Peyer's patch (tissue), 4 donors: ENCODE results near the gene NPTX2. TPM values are rescaled to one million over a fixed set of nuclear protein-coding genes. Genes with fewer than 3 reads are reported as not detected.

Source experiments
- DNase-seq, 3 donors: peaks; one replicate each; pipeline ENCODE4 v3.0.0-alpha.2; 2017 to 2019
- H3K27ac ChIP-seq, 4 donors: fragments of 200-600 bp; sonication (generic); one replicate each; pipeline ENCODE4 v1.5.1; 2016 to 2019
- H3K27me3 ChIP-seq, 2 donors: fragments of 200-600 bp; sonication (generic); one replicate each; pipeline ENCODE4 v1.5.1; 2019
- H3K36me3 ChIP-seq, 3 donors: fragments of 200-600 bp; sonication (generic); one replicate each; pipeline ENCODE4 v1.5.1; 2016 to 2019
- H3K4me1 ChIP-seq, 4 donors: fragments of 200-600 bp; sonication (generic); one replicate each; pipeline ENCODE4 v1.5.1; 2016 to 2019
- H3K4me3 ChIP-seq, 4 donors: fragments of 200-600 bp; sonication (generic); 1 replicate in 3 of 4; 2 replicates in 1 of 4; pipeline ENCODE4 v1.5.1; 2016 to 2019; ENCODE audit warnings: mild to moderate bottlenecking in 1 of 4
- H3K9me3 ChIP-seq, 4 donors: fragments of 200-600 bp; sonication (generic); one replicate each; pipeline ENCODE4 v1.5.1; 2016 to 2019; ENCODE audit warnings: mild to moderate bottlenecking in 1 of 4
- CTCF ChIP-seq, 6 experiments: fragments of 450-650 bp in 4 of 6; fragments of 200-600 bp in 2 of 6; sonication (generic) in 1 of 6; IDR thresholded peaks; one replicate each; pipeline ENCODE4 v1.5.1; 2017 to 2019; ENCODE audit warnings: antibody characterized with exemption in 6 of 6, mild to moderate bottlenecking in 3 of 6, moderate library complexity in 1 of 6
- POLR2A ChIP-seq, 2 donors: fragments of 450-650 bp; IDR thresholded peaks; one replicate each; pipeline ENCODE4 v1.5.1; 2017; ENCODE audit warnings: antibody characterized with exemption in 2 of 2, mild to moderate bottlenecking in 2 of 2, moderate library complexity in 2 of 2
- total RNA-seq, 4 donors: library from RNA; depleted of rRNA; stranded (reverse); fragments of >200 nt; gene quantifications; one replicate each; pipeline ENCODE4 v1.1.0, GENCODE V29; 2016

The NPTX2 gene
- total RNA-seq, 4 donors from 2014 or later: 0.94 to 4.2 (median 3.9) TPM

GRCh38 chr7:98656899-98657298 is 39.8 kb downstream of the NPTX2 start:
- no peak for TF ChIP-seq POLR2A (IDR thresholded peaks at IDR 0.05)
- Histone ChIP-seq H3K36me3 (no peaks in the 10 kb centered on the region), H3K9me3 (no peaks in the 10 kb centered on the region), H3K4me3 (no peak overlapping the region), H3K4me1 (no peaks in the 10 kb centered on the region), H3K27me3 (no peaks in the 10 kb centered on the region), H3K27ac (no peak overlapping the region)
- no peak for DNase-seq

GRCh38 chr7:98657736-98658135 is 40.7 kb downstream of the NPTX2 start:
- Histone ChIP-seq H3K4me3 (no peak overlapping the region), H3K36me3 (no peaks in the 10 kb centered on the region), H3K27ac (no peak overlapping the region), H3K9me3 (no peaks in the 10 kb centered on the region), H3K27me3 (no peaks in the 10 kb centered on the region), H3K4me1 (no peaks in the 10 kb centered on the region)
- DNase-seq: no peak
- TF ChIP-seq CTCF (IDR thresholded peaks at IDR 0.05) (no peak), POLR2A (IDR thresholded peaks at IDR 0.05) (no peak)

GRCh38 chr7:98659756-98660155 is 42.7 kb downstream of the NPTX2 start:
- H3K9me3 ChIP-seq: no peaks in the 10 kb centered on the region
- no peak overlapping the region for H3K4me3 ChIP-seq
- no peak for DNase-seq
- TF ChIP-seq POLR2A (IDR thresholded peaks at IDR 0.05) (no peak), CTCF (IDR thresholded peaks at IDR 0.05) (no peak)
- H3K4me1 ChIP-seq: no peaks in the 10 kb centered on the region
- H3K27ac ChIP-seq: no peak overlapping the region
- H3K27me3 ChIP-seq: no peaks in the 10 kb centered on the region
- H3K36me3 ChIP-seq: no peaks in the 10 kb centered on the region

- TF ChIP-seq POLR2A (IDR thresholded peaks at IDR 0.05) (no peak), CTCF (IDR thresholded peaks at IDR 0.05) (no peak)
Observed at GRCh38 chr7:98661607-98662006, 44.5 kb downstream of the NPTX2 start.

GRCh38 chr7:98662289-98662688 is 45.2 kb downstream of the NPTX2 start:
- Histone ChIP-seq H3K4me1 (no peaks in the 10 kb centered on the region), H3K27ac (no peak overlapping the region), H3K36me3 (no peaks in the 10 kb centered on the region), H3K9me3 (no peaks in the 10 kb centered on the region), H3K27me3 (no peaks in the 10 kb centered on the region), H3K4me3 (no peak overlapping the region)
- no peak for TF ChIP-seq CTCF (IDR thresholded peaks at IDR 0.05)
- no peak for TF ChIP-seq POLR2A (IDR thresholded peaks at IDR 0.05)
- no peak for DNase-seq

More at GRCh38 chr7:98661607-98662006, 44.5 kb downstream of the NPTX2 start:
- Histone ChIP-seq H3K4me1 (no peaks in the 10 kb centered on the region), H3K9me3 (no peaks in the 10 kb centered on the region), H3K36me3 (no peaks in the 10 kb centered on the region), H3K4me3 (no peak overlapping the region), H3K27ac (no peak overlapping the region), H3K27me3 (no peaks in the 10 kb centered on the region)
- DNase-seq: no peak

GRCh38 chr7:98664882-98665281 is 47.8 kb downstream of the NPTX2 start:
- Histone ChIP-seq H3K27me3 (no peaks in the 10 kb centered on the region), H3K36me3 (no peaks in the 10 kb centered on the region), H3K27ac (no peak overlapping the region), H3K4me3 (no peak overlapping the region), H3K4me1 (no peaks in the 10 kb centered on the region), H3K9me3 (no peaks in the 10 kb centered on the region)
- DNase-seq: no peak
- no peak for TF ChIP-seq CTCF (IDR thresholded peaks at IDR 0.05)
